ENCODE measurements around the gene DOCK3. TPM values are rescaled to one million over a fixed set of nuclear protein-coding genes. Genes with fewer than 3 reads are reported as not detected.

Gene DOCK3
- total RNA-seq, 4 donors from 2014 or later: 5.5 to 10.0 (median 8.7) TPM

DNA sequence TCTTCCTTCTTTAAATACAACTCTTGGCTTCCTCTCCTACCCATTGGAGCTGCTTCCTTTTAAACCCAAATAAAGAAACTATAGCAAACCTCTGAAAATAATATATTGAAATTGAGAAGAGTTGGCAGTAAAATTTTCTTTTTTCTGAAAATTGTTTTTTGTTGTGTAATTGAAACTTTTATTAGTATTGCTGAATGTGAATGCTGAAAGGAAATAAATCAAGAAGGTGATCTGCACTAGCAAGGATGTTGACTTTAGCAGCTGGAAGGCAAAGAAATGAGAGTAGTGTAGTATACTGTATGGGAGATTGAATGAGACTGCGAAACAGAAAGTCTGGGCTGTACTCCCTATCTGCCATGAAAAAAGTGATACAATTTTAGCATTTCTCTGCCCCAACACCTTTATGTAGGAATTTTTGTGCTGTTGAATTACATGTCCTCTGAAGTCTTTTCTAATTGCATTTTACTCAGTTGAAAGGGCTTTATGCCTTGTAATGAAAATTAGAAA, 166.3 kb downstream of the DOCK3 start:
- H3K4me3 ChIP-seq: no peak overlapping the region
- no peaks in the 10 kb centered on the region for H3K36me3 ChIP-seq
- no peak for ATAC-seq
- no peaks in the 10 kb centered on the region for H3K27me3 ChIP-seq
- TF ChIP-seq POLR2AphosphoS5 (IDR thresholded peaks at IDR 0.05): no peak
- TF ChIP-seq POLR2A (IDR thresholded peaks at IDR 0.05): no peak
- no peak for TF ChIP-seq EP300 (IDR thresholded peaks at IDR 0.05)
- TF ChIP-seq, protein P1, sequence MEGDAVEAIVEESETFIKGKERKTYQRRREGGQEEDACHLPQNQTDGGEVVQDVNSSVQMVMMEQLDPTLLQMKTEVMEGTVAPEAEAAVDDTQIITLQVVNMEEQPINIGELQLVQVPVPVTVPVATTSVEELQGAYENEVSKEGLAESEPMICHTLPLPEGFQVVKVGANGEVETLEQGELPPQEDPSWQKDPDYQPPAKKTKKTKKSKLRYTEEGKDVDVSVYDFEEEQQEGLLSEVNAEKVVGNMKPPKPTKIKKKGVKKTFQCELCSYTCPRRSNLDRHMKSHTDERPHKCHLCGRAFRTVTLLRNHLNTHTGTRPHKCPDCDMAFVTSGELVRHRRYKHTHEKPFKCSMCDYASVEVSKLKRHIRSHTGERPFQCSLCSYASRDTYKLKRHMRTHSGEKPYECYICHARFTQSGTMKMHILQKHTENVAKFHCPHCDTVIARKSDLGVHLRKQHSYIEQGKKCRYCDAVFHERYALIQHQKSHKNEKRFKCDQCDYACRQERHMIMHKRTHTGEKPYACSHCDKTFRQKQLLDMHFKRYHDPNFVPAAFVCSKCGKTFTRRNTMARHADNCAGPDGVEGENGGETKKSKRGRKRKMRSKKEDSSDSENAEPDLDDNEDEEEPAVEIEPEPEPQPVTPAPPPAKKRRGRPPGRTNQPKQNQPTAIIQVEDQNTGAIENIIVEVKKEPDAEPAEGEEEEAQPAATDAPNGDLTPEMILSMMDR (IDR thresholded peaks at IDR 0.05): no peak
- no peaks in the 10 kb centered on the region for H3K4me1 ChIP-seq
- WGBS, 2 donors (ENCODE audit: low coverage in 1 of 2): 17 to 100% methylated on average over 1 of the region's 1 CpG
- no peak overlapping the region for H3K27ac ChIP-seq
- no peaks in the 10 kb centered on the region for H3K9me3 ChIP-seq

GRCh38 chr3:50848308-50848707, 173.6 kb downstream of the DOCK3 start:
- 92 to 100% methylated on average over 4 to 5 of the region's 5 CpGs for WGBS, 2 donors (ENCODE audit: low coverage in 1 of 2)
- peaks cover 0 to 13% (median 3%) of the 10 kb centered on the region in 3 donors for H3K9me3 ChIP-seq
- no peak for ATAC-seq
- no peak overlapping the region for H3K27ac ChIP-seq
- H3K4me3 ChIP-seq: no peak overlapping the region
- no peaks in the 10 kb centered on the region for H3K4me1 ChIP-seq
- H3K27me3 ChIP-seq: no peaks in the 10 kb centered on the region
- H3K36me3 ChIP-seq: no peaks in the 10 kb centered on the region
- TF ChIP-seq POLR2AphosphoS5 (IDR thresholded peaks at IDR 0.05) (no peak), POLR2A (IDR thresholded peaks at IDR 0.05) (no peak), EP300 (IDR thresholded peaks at IDR 0.05) (no peak)
- TF ChIP-seq, protein P1 (IDR thresholded peaks at IDR 0.05): no peak

- no CpG with 5 or more reads among the region's 3 CpGs for WGBS, 2 donors (ENCODE audit: low coverage in 1 of 2)
- H3K27me3 ChIP-seq: no peaks in the 10 kb centered on the region
- no peaks in the 10 kb centered on the region for H3K36me3 ChIP-seq
- H3K27ac ChIP-seq: no peak overlapping the region
- no peak for ATAC-seq
- H3K4me3 ChIP-seq: no peak overlapping the region
- TF ChIP-seq EP300 (IDR thresholded peaks at IDR 0.05) (no peak), POLR2AphosphoS5 (IDR thresholded peaks at IDR 0.05) (no peak), POLR2A (IDR thresholded peaks at IDR 0.05) (no peak)
- TF ChIP-seq, protein P1 (IDR thresholded peaks at IDR 0.05): no peak
- no peaks in the 10 kb centered on the region for H3K4me1 ChIP-seq
- H3K9me3 ChIP-seq: peaks cover 0 to 13% (median 3%) of the 10 kb centered on the region in 3 donors
These were observed 176.1 kb downstream of the DOCK3 start for GRCh38 chr3:50850639-50851511.

GRCh38 chr3:50853936-50854335, 179.2 kb downstream of the DOCK3 start:
- no peaks in the 10 kb centered on the region for H3K27me3 ChIP-seq
- no peak overlapping the region for H3K27ac ChIP-seq
- no peaks in the 10 kb centered on the region for H3K36me3 ChIP-seq
- H3K4me3 ChIP-seq: no peak overlapping the region
- 73 to 86% methylated on average over 4 of the region's 4 CpGs for WGBS, 2 donors (ENCODE audit: low coverage in 1 of 2)
- no peaks in the 10 kb centered on the region for H3K4me1 ChIP-seq
- TF ChIP-seq, protein P1 (IDR thresholded peaks at IDR 0.05): no peak
- TF ChIP-seq EP300 (IDR thresholded peaks at IDR 0.05) (no peak), POLR2AphosphoS5 (IDR thresholded peaks at IDR 0.05) (no peak), POLR2A (IDR thresholded peaks at IDR 0.05) (no peak)
- ATAC-seq: no peak
- H3K9me3 ChIP-seq: peaks cover 0 to 2% (median 0%) of the 10 kb centered on the region in 3 donors

Measured in gastroesophageal sphincter (tissue), 4 donors.